HepG2 (cell line): ENCODE measurements around the gene STUM. TPM values are rescaled to one million over a fixed set of nuclear protein-coding genes. Genes with fewer than 3 reads are reported as not detected.

Experiments
- ARID5B ChIP-seq: IDR thresholded peaks from 2 replicates; pipeline ENCODE4 v1.4.0; 2020; ENCODE audit warnings: mild to moderate bottlenecking, missing genetic modification reagents
- ATF5 ChIP-seq: sonication (generic); formaldehyde crosslinking; IDR thresholded peaks from 2 replicates; pipeline ENCODE4 v1.4.0; 2020; ENCODE audit warnings: mild to moderate bottlenecking, low read depth, missing genetic modification reagents
- FOXM1 ChIP-seq: sonication (generic); formaldehyde crosslinking; IDR thresholded peaks from 2 replicates; pipeline ENCODE4 v1.5.0; 2020; ENCODE audit warnings: missing genetic modification reagents
- GABPA ChIP-seq, 2 experiments: IDR thresholded peaks; 2 replicates each; pipeline ENCODE4 v1.6.1; 2011 to 2016; ENCODE audit warnings: low read depth in 2 of 2, low read length in 1 of 2, missing biosample characterization in 1 of 2, missing genetic modification characterization in 1 of 2
- HDAC2 ChIP-seq: sonication (generic); formaldehyde crosslinking; IDR thresholded peaks from 2 replicates; pipeline ENCODE4 v1.4.0; 2020; ENCODE audit warnings: missing genetic modification reagents
- HMGXB4 ChIP-seq, 2 experiments: sonication (generic) in 1 of 2; formaldehyde crosslinking in 1 of 2; IDR thresholded peaks; 2 replicates each; pipeline versions ENCODE4 v1.4.0 to v1.6.1; 2018 to 2020; ENCODE audit warnings: missing genetic modification reagents in 2 of 2, borderline replicate concordance in 1 of 2, low read depth in 1 of 2, mild to moderate bottlenecking in 1 of 2, missing biosample characterization in 1 of 2
- HNF1B ChIP-seq: sonication (generic); formaldehyde crosslinking; IDR thresholded peaks from 2 replicates; pipeline ENCODE4 v1.5.1; 2020; ENCODE audit warnings: mild to moderate bottlenecking, moderate library complexity, missing genetic modification reagents
- IRF2 ChIP-seq: IDR thresholded peaks from 2 replicates; pipeline ENCODE4 v1.6.1; 2018; ENCODE audit warnings: missing genetic modification reagents, missing compliant biosample characterization
- KLF13 ChIP-seq: sonication (generic); formaldehyde crosslinking; IDR thresholded peaks from 2 replicates; pipeline ENCODE4 v1.4.0; 2020; ENCODE audit warnings: mild to moderate bottlenecking, missing genetic modification reagents
- MED1 ChIP-seq: sonication (generic); formaldehyde crosslinking; IDR thresholded peaks from 2 replicates; pipeline ENCODE4 v1.4.0; 2020; ENCODE audit warnings: missing genetic modification reagents
- MED13 ChIP-seq: sonication (generic); formaldehyde crosslinking; IDR thresholded peaks from 2 replicates; pipeline ENCODE4 v1.5.0; 2020; ENCODE audit warnings: missing genetic modification reagents
- MIXL1 ChIP-seq: IDR thresholded peaks from 2 replicates; pipeline ENCODE4 v1.6.1; 2016
- MXD4 ChIP-seq: IDR thresholded peaks from 2 replicates; pipeline ENCODE4 v1.6.1; 2016; ENCODE audit warnings: mild to moderate bottlenecking, missing biosample characterization, missing genetic modification reagents
- SIX1 ChIP-seq: sonication (generic); formaldehyde crosslinking; IDR thresholded peaks from 2 replicates; pipeline ENCODE4 v1.4.0; 2020; ENCODE audit warnings: missing genetic modification reagents, borderline replicate concordance
- TEAD3 ChIP-seq: optimal IDR thresholded peaks from 2 replicates; pipeline ENCODE3; 2016; ENCODE audit warnings: borderline replicate concordance
- ZBTB39 ChIP-seq: sonication (generic); formaldehyde crosslinking; IDR thresholded peaks from 2 replicates; pipeline ENCODE4 v1.5.0; 2020; ENCODE audit warnings: missing genetic modification reagents
- ZNF710 ChIP-seq: sonication (generic); formaldehyde crosslinking; IDR thresholded peaks from 2 replicates; pipeline ENCODE4 v1.5.0; 2020; ENCODE audit warnings: mild to moderate bottlenecking, missing genetic modification reagents, borderline replicate concordance
- polyA plus RNA-seq, 8 experiments: library from polyadenylated mRNA; depleted of rRNA in 3 of 8; stranded (reverse) in 7 of 8; unstranded in 1 of 8; fragments of >200 nt; fragmentation: Illumina TruSeq in 4 of 8; extraction: Trizol in 4 of 8; gene quantifications; 2 replicates each; pipeline versions ENCODE4 v1.2.1 to v1.2.3, GENCODE V29; 2011 to 2016; ENCODE audit warnings: low read depth in 4 of 8, missing spikeins in 1 of 8, mixed read lengths in 1 of 8; ENCODE audit not compliant: insufficient read depth in 1 of 8
- total RNA-seq, 5 experiments: library from RNA; depleted of rRNA; stranded (reverse); fragments of >200 nt; fragmentation: Illumina TruSeq; extraction: Trizol; gene quantifications; 2 replicates each; pipeline ENCODE4 v1.2.3, GENCODE V29; 2016; ENCODE audit warnings: low read depth in 1 of 5

Gene STUM
- total and polyA plus RNA-seq, 2 of the 13 experiments (the other 11 are each of a cell fraction or from before 2014, with no cell fraction given) = not detected

- TF ChIP-seq TEAD3 (CRISPR knock-in tag) = peak; percentile 63
- no peak for TF ChIP-seq FOXM1 (CRISPR knock-in tag)
- peak; percentile 80 for TF ChIP-seq MIXL1 (CRISPR knock-in tag)
- TF ChIP-seq ARID5B (CRISPR knock-in tag) = peak; percentile 25; the same call in 1 of the 2 replicates
- TF ChIP-seq MED1 (CRISPR knock-in tag) = 0 out of 2 replicates have a peak, but pooled peaks have one; percentile 30
- TF ChIP-seq HDAC2 (CRISPR knock-in tag) = peak; percentile 42; the same call in 1 of the 2 replicates
- no peak for TF ChIP-seq KLF13
- peak; percentile 23 to 74; a peak in 1 of 4 replicates for TF ChIP-seq HMGXB4 (CRISPR knock-in tag; IDR thresholded peaks at IDR 0.05; ENCODE audit: borderline replicate concordance in 1 of 2, low read depth in 1 of 2)
- no peak for TF ChIP-seq MXD4 (CRISPR knock-in tag)
- TF ChIP-seq HNF1B (CRISPR knock-in tag) = 0 out of 2 replicates have a peak, but pooled peaks have one; percentile 19
- TF ChIP-seq ATF5 (CRISPR knock-in tag) = no peak
- TF ChIP-seq SIX1 (CRISPR knock-in tag) = peak; percentile 92
- 0 out of 2 replicates have a peak, but pooled peaks have one; percentile 32 for TF ChIP-seq IRF2 (CRISPR knock-in tag)
- no peak for TF ChIP-seq GABPA (IDR thresholded peaks at IDR 0.05; ENCODE audit: low read depth, low read length)
- 0 out of 2 replicates have a peak, but pooled peaks have one; percentile 13 for TF ChIP-seq GABPA (CRISPR knock-in tag; IDR thresholded peaks at IDR 0.05; ENCODE audit: low read depth)
- no peak for TF ChIP-seq ZBTB39
- no peak for TF ChIP-seq ZNF710 (CRISPR knock-in tag)
- no peak for TF ChIP-seq MED13
These were observed 791 bp upstream of the STUM start (continued) for GRCh38 chr1:226547754-226548191.
